HEK293T (cell line): Measurements from ENCODE around the gene GH1.
A peak's percentile ranks its signal among the peaks of the same experiment; 100 is the strongest.

Source experiments
- CTCF ChIA-PET: fragments of 350-600 bp; formaldehyde crosslinking; extraction: SDS; loops from one replicate; lab custom pipeline; 2021; ENCODE audit warnings: antibody characterized with exemption, inconsistent platforms; lab: Yijun Ruan, JAX
- POLR2A ChIA-PET: fragments of 350-600 bp; formaldehyde crosslinking; extraction: SDS; loops from one replicate; lab custom pipeline; 2020; ENCODE audit warnings: antibody characterized with exemption, inconsistent platforms; lab: Yijun Ruan, JAX
- DNase-seq: peaks from one replicate; pipeline ENCODE4 v3.0.0; 2012; ENCODE audit warnings: mixed read lengths; ENCODE audit errors: extremely low spot score
- ARNT ChIP-seq: fragments of 450-650 bp; IDR thresholded peaks from 2 replicates; pipeline ENCODE4 v1.6.1; 2017; ENCODE audit warnings: mild to moderate bottlenecking
- BHLHE40 ChIP-seq: fragments of 450-650 bp; IDR thresholded peaks from 2 replicates; pipeline ENCODE4 v1.6.1; 2016; ENCODE audit warnings: mild to moderate bottlenecking, moderate library complexity, borderline replicate concordance
- CTBP1 ChIP-seq: fragments of 450-650 bp; IDR thresholded peaks from 2 replicates; pipeline ENCODE4 v1.6.1; 2016; ENCODE audit warnings: borderline replicate concordance
- ELF4 ChIP-seq: fragments of 450-650 bp; IDR thresholded peaks from 2 replicates; pipeline ENCODE4 v1.6.1; 2017; ENCODE audit warnings: antibody characterized with exemption
- FOXA1 ChIP-seq: fragments of 450-650 bp; IDR thresholded peaks from 2 replicates; pipeline ENCODE4 v1.6.1; 2016; ENCODE audit warnings: mild to moderate bottlenecking
- FOXK2 ChIP-seq: fragments of 450-650 bp; IDR thresholded peaks from 2 replicates; pipeline ENCODE4 v1.6.1; 2016; ENCODE audit warnings: mild to moderate bottlenecking
- FOXM1 ChIP-seq: fragments of 450-650 bp; IDR thresholded peaks from 2 replicates; pipeline ENCODE4 v1.6.1; 2017; ENCODE audit warnings: mild to moderate bottlenecking, borderline replicate concordance
- HDGF ChIP-seq: fragments of 450-650 bp; IDR thresholded peaks from 2 replicates; pipeline ENCODE4 v1.6.1; 2017; ENCODE audit warnings: antibody characterized with exemption, borderline replicate concordance
- L3MBTL2 ChIP-seq: fragments of 450-650 bp; conservative IDR thresholded peaks from 2 replicates; pipeline ENCODE4 v1.6.1; 2016; ENCODE audit warnings: mild to moderate bottlenecking
- LEF1 ChIP-seq: fragments of 450-650 bp; IDR thresholded peaks from 2 replicates; pipeline ENCODE4 v1.6.1; 2017; ENCODE audit warnings: mild to moderate bottlenecking, borderline replicate concordance
- NFRKB ChIP-seq: fragments of 450-650 bp; IDR thresholded peaks from 2 replicates; pipeline ENCODE4 v1.6.1; 2016; ENCODE audit warnings: mild to moderate bottlenecking, moderate library complexity
- PKNOX1 ChIP-seq: fragments of 450-650 bp; IDR thresholded peaks from 2 replicates; pipeline ENCODE4 v1.6.1; 2016
- SP1 ChIP-seq: fragments of 450-650 bp; IDR thresholded peaks from 2 replicates; pipeline ENCODE4 v1.6.1; 2017
- SUZ12 ChIP-seq: fragments of 450-650 bp; IDR thresholded peaks from 2 replicates; pipeline ENCODE4 v1.6.1; 2016; ENCODE audit warnings: mild to moderate bottlenecking
- TARDBP ChIP-seq: fragments of 450-650 bp; IDR thresholded peaks from 2 replicates; pipeline ENCODE4 v1.6.1; 2016
- ZNF384 ChIP-seq: fragments of 450-650 bp; IDR thresholded peaks from 2 replicates; pipeline ENCODE4 v1.6.1; 2016

GH1 gene

DNA sequence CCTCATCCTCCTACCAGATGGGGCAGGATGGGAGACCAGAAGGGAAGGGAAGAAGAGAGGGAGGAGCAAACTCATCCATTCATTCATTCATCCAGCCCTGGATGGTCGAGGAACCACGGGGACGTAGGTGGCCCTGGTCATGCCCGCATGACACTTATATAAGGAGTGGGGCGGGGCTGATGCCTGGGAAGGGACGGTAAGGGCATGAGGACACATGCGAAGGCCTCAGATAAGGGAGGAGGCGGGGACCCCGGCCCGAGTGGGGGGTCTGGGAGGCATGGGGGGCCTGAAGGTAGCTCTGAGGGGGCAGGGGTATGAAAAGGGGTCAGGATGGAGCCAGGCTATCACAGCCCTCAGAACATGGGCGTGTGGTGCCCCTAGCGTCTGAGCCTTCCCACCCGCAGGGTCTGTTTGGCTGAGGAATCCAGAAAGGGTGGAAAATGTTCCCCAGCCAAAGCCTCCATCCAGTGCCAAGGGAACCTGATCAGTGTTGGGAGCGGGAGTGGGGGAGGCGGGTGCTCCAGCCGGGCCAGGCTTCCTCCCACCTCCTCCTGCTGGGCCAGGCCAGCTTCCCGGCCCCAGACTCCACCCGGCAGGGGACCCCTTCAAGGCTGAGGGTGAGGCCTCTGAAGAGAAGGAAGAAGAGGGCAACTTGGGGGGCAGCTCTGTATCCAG is 31.1 kb upstream of the GH1 start:
- CTCF ChIA-PET: interaction anchor here (0.6 to 2.5 kb wide), 6 partner anchors 12 to 299 kb away, joined by 3 to 10 read pairs (median 3); partner anchors contain the start of gene GH1
- DNase-seq: no peak
- POLR2A ChIA-PET: no interaction called here
- TF ChIP-seq ARNT: no peak
- TF ChIP-seq NFRKB: no peak
- TF ChIP-seq SUZ12: no peak
- TF ChIP-seq L3MBTL2: no peak
- TF ChIP-seq PKNOX1: no peak
- no peak for TF ChIP-seq ZNF384

DNA sequence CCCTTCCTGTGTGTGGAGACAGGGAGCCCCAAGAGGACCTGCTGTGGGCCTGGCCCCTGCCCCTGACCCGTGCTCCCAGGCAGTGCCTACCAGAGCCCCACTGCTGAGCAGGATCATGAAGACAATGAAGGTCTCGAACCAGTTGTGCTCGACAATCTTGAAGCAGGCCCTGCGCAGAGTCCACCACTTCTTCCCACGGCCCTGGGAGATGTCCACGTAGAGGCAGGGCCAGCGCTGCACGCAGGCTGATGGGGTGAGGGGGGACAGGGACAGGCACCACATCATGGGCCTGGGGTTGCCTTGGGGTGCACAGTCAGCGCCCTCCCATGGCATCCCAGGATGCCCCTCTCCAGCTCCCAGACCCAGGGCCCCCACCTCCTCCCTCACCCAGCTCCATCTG is 29.9 kb upstream of the GH1 start:
- DNase-seq: no peak
- ChIA-PET POLR2A (no interaction called here), CTCF (no interaction called here)
- TF ChIP-seq ELF4 (no peak), TARDBP (no peak), LEF1 (no peak), ARNT (no peak), NFRKB (no peak), FOXK2 (no peak), SUZ12 (no peak), CTBP1 (no peak)

- no peak for DNase-seq
- TF ChIP-seq CTBP1 (no peak), L3MBTL2 (no peak), SUZ12 (no peak), ZNF384 (no peak), PKNOX1 (no peak), LEF1 (no peak), ARNT (no peak), FOXA1 (no peak), HDGF (no peak), FOXM1 (no peak), BHLHE40 (no peak), NFRKB (no peak), ELF4 (no peak), TARDBP (no peak), FOXK2 (no peak), SP1 (no peak)
- CTCF ChIA-PET: interaction anchor here (1.6 kb wide), 1 partner anchor 8 kb away, joined by 7 read pairs; no protein-coding TSS in a partner anchor
- POLR2A ChIA-PET: no interaction called here
Observed at GRCh38 chr17:63947711-63948330, 29.2 kb upstream of the GH1 start.

DNA sequence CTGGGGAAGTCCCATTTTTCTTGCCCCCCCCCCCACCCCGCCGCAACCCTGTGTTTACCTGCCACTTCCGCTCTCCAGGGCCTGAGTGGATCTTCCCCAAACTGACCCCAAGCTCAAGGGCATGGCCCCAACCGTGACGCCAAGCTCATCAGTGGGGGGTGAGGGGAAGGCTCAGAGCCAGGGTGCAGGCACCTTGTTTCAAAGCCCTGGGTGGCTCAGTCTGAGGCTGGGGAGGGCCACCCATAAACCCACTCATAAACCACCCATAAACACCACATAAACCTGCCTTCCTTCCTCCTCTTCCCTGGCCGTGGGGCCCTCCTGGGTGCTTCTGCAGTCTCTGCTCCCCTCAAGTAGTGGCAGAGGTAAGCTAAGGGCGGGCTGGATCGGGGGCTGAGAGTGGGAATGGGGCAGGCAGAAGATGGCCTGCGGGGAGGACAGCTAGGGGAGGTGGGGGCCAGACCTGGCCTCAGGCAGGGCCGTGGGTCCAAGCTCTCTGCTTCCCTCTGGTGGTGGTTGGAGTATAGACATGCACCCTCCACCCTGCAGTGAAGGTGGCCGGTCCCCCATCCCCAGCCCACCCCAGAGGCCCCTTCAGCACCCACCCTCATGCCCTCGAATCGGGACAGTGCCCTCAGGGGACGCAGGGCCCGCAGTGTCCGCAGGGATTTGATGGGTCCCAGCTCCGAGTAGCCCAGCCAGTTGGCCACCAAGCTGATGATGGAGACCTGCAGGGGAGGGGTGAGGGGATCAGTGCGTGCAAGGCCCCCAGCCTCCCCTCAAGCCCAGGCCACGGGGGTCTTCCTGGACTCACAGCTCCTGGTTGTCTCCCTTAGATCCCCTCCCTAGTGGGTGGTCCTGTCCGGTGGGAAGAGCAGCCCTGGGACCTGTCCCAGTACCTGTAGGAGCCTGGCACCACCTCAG is 28.1 kb upstream of the GH1 start:
- ChIA-PET CTCF (interaction anchor here (0.5 to 2.0 kb wide), 20 partner anchors 9 to 380 kb away, joined by 3 to 27 read pairs (median 4); partner anchors contain the start of gene GH1), POLR2A (interaction anchor here (1.2 kb wide), 1 partner anchor 199 kb away, joined by 4 read pairs; no protein-coding TSS in a partner anchor)
- peak; percentile 90 for DNase-seq
- TF ChIP-seq PKNOX1: no peak
- no peak for TF ChIP-seq CTBP1
- no peak for TF ChIP-seq LEF1
- TF ChIP-seq HDGF: no peak
- no peak for TF ChIP-seq BHLHE40

- DNase-seq: no peak
- TF ChIP-seq LEF1 (no peak), FOXK2 (no peak), HDGF (no peak), BHLHE40 (no peak), CTBP1 (no peak), SUZ12 (no peak), L3MBTL2 (no peak), SP1 (no peak), FOXA1 (no peak), ELF4 (no peak), PKNOX1 (no peak), ZNF384 (no peak), TARDBP (no peak), NFRKB (no peak), ARNT (no peak)
- ChIA-PET POLR2A (interaction anchor here (1.2 kb wide), 1 partner anchor 200 kb away, joined by 4 read pairs; no protein-coding TSS in a partner anchor), CTCF (interaction anchor here (0.5 to 2.0 kb wide), 20 partner anchors 8 to 381 kb away, joined by 3 to 27 read pairs (median 4); partner anchors contain the start of gene GH1)
Observed at GRCh38 chr17:63945784-63946439, 27.3 kb upstream of the GH1 start.
